ENCODE results near the gene KLHL5. TPM values are rescaled to one million over a fixed set of nuclear protein-coding genes. Genes with fewer than 3 reads are reported as not detected.

KLHL5 gene
- total RNA-seq, 1 donor from 2014 or later = 30.2 TPM

GRCh38 chr4:39068907-39069306, 6.9 kb downstream of the KLHL5 start:
- H3K27ac Mint-ChIP-seq (ENCODE audit: unreplicated experiment) = no peak overlapping the region
- TF ChIP-seq CTCF (conservative IDR thresholded peaks at IDR 0.05) = no peak
- no peak for DNase-seq (ENCODE audit: low read depth, low spot score)
- no peaks in the 10 kb centered on the region for H3K27me3 Mint-ChIP-seq (ENCODE audit: low read depth)
- no peaks in the 10 kb centered on the region for H3K9me3 Mint-ChIP-seq
- no peaks in the 10 kb centered on the region for H3K36me3 Mint-ChIP-seq (ENCODE audit: low read depth)
- no peak overlapping the region for H3K4me3 Mint-ChIP-seq
- H3K4me1 Mint-ChIP-seq = no peaks in the 10 kb centered on the region

- Mint-ChIP-seq H3K36me3 (ENCODE audit: low read depth) (peaks cover 18% of the 10 kb centered on the region), H3K27ac (ENCODE audit: unreplicated experiment) (no peak overlapping the region), H3K4me3 (no peak overlapping the region), H3K4me1 (no peaks in the 10 kb centered on the region), H3K27me3 (ENCODE audit: low read depth) (no peaks in the 10 kb centered on the region), H3K9me3 (peaks cover 2% of the 10 kb centered on the region)
- TF ChIP-seq CTCF (conservative IDR thresholded peaks at IDR 0.05) = no peak
- no peak for DNase-seq (ENCODE audit: low read depth, low spot score)
These were observed 16.8 kb downstream of the KLHL5 start for GRCh38 chr4:39078829-39079228.

GRCh38 chr4:39083164-39083563, 21.1 kb downstream of the KLHL5 start:
- Mint-ChIP-seq H3K9me3 (no peaks in the 10 kb centered on the region), H3K36me3 (ENCODE audit: low read depth) (peaks cover 11% of the 10 kb centered on the region), H3K4me3 (no peak overlapping the region), H3K4me1 (no peaks in the 10 kb centered on the region), H3K27ac (ENCODE audit: unreplicated experiment) (no peak overlapping the region), H3K27me3 (ENCODE audit: low read depth) (no peaks in the 10 kb centered on the region)
- TF ChIP-seq CTCF (conservative IDR thresholded peaks at IDR 0.05) = no peak
- no peak for DNase-seq (ENCODE audit: low read depth, low spot score)

- no peaks in the 10 kb centered on the region for H3K27me3 Mint-ChIP-seq (ENCODE audit: low read depth)
- no peak overlapping the region for H3K4me3 Mint-ChIP-seq
- TF ChIP-seq CTCF (conservative IDR thresholded peaks at IDR 0.05) = no peak
- H3K36me3 Mint-ChIP-seq (ENCODE audit: low read depth) = peaks cover 5% of the 10 kb centered on the region
- no peaks in the 10 kb centered on the region for H3K4me1 Mint-ChIP-seq
- no peaks in the 10 kb centered on the region for H3K9me3 Mint-ChIP-seq
- DNase-seq (ENCODE audit: low read depth, low spot score) = no peak
- H3K27ac Mint-ChIP-seq (ENCODE audit: unreplicated experiment) = no peak overlapping the region
These were observed 23.9 kb downstream of the KLHL5 start for GRCh38 chr4:39085891-39086290.

GRCh38 chr4:39096847-39097246, 34.8 kb downstream of the KLHL5 start:
- TF ChIP-seq CTCF (conservative IDR thresholded peaks at IDR 0.05) = no peak
- no peak for DNase-seq (ENCODE audit: low read depth, low spot score)
- peaks cover 5% of the 10 kb centered on the region for H3K36me3 Mint-ChIP-seq (ENCODE audit: low read depth)
- no peak overlapping the region for H3K27ac Mint-ChIP-seq (ENCODE audit: unreplicated experiment)
- H3K9me3 Mint-ChIP-seq = no peaks in the 10 kb centered on the region
- H3K4me3 Mint-ChIP-seq = no peak overlapping the region
- H3K27me3 Mint-ChIP-seq (ENCODE audit: low read depth) = no peaks in the 10 kb centered on the region
- H3K4me1 Mint-ChIP-seq = no peaks in the 10 kb centered on the region

GRCh38 chr4:39097290-39097689, 35.3 kb downstream of the KLHL5 start:
- DNase-seq (ENCODE audit: low read depth, low spot score) = no peak
- peaks cover 5% of the 10 kb centered on the region for H3K36me3 Mint-ChIP-seq (ENCODE audit: low read depth)
- H3K27me3 Mint-ChIP-seq (ENCODE audit: low read depth) = no peaks in the 10 kb centered on the region
- H3K27ac Mint-ChIP-seq (ENCODE audit: unreplicated experiment) = peak overlapping the region; percentile 43
- TF ChIP-seq CTCF (conservative IDR thresholded peaks at IDR 0.05) = no peak
- H3K4me1 Mint-ChIP-seq = peaks cover under 1% of the 10 kb centered on the region
- no peak overlapping the region for H3K4me3 Mint-ChIP-seq
- H3K9me3 Mint-ChIP-seq = no peaks in the 10 kb centered on the region
